Heart right ventricle (tissue), 16 donors: ENCODE data around the gene HNRNPU. TPM values are rescaled to one million over a fixed set of nuclear protein-coding genes. Genes with fewer than 3 reads are reported as not detected.

Experiments used
- ATAC-seq, 8 donors: fragments of 200-7000 bp; cut with Tn5 transposase; one replicate each; pipeline ENCODE4 v1.9.1; 2020; ENCODE audit warnings: mild to moderate bottlenecking in 8 of 8, moderate library complexity in 8 of 8, moderate number of reproducible peaks in 1 of 8
- DNase-seq, 2 donors: peaks; one replicate each; pipeline ENCODE4 v3.0.0-alpha.2; 2020
- H3K27ac ChIP-seq, 10 donors: fragments of 200-600 bp; sonication (generic) in 2 of 10; one replicate each; pipeline versions ENCODE4 v1.5.0 to v1.8.0; 2020 to 2022; ENCODE audit warnings: mild to moderate bottlenecking in 3 of 10
- H3K27me3 ChIP-seq, 7 donors: fragments of 200-600 bp; one replicate each; pipeline ENCODE4 v1.8.0; 2021 to 2022; ENCODE audit warnings: mild to moderate bottlenecking in 2 of 7
- H3K36me3 ChIP-seq, 9 donors: fragments of 200-600 bp; sonication (generic) in 1 of 9; one replicate each; pipeline versions ENCODE4 v1.5.0 to v1.8.0; 2020 to 2022; ENCODE audit warnings: mild to moderate bottlenecking in 2 of 9
- H3K4me1 ChIP-seq, 9 donors: fragments of 200-600 bp; sonication (generic) in 1 of 9; one replicate each; pipeline versions ENCODE4 v1.5.0 to v1.8.0; 2020 to 2022; ENCODE audit warnings: mild to moderate bottlenecking in 4 of 9
- H3K4me3 ChIP-seq, 10 donors: fragments of 200-600 bp; sonication (generic) in 2 of 10; one replicate each; pipeline versions ENCODE4 v1.5.0 to v1.8.0; 2020 to 2022; ENCODE audit warnings: mild to moderate bottlenecking in 7 of 10, moderate library complexity in 2 of 10
- H3K9me3 ChIP-seq, 11 donors: fragments of 200-600 bp in 10 of 11; sonication (generic) in 2 of 11; one replicate each; pipeline versions ENCODE4 v1.5.0 to v1.8.0; 2013 to 2022; ENCODE audit warnings: mild to moderate bottlenecking in 2 of 11, control low read depth in 1 of 11, moderate library complexity in 1 of 11
- WGBS, 2 donors: extraction: QIAGEN DNeasy Blood & Tissue Kit; methylation state at CpG; one replicate each; pipeline ENCODE4 v1.1.7; 2013; ENCODE audit warnings: inconsistent platforms in 1 of 2; 5-methylcytosine and 5-hydroxymethylcytosine counted together
- intact Hi-C, 10 donors: fragments of 100-400 bp; cut with DNase I; formaldehyde crosslinking; loops; one replicate each; pipeline versions ENCODE4 v1.11.1 to v1.14.2; 2022
- polyA plus RNA-seq, 2 donors: library from polyadenylated mRNA; stranded (reverse); fragments of 200-250 nt; gene quantifications; one replicate each; pipeline ENCODE4 v1.2.3, GENCODE V29; 2013
- total RNA-seq, 10 donors: library from RNA; stranded (reverse); fragmentation: NEBNext Ultra II Directional in 3 of 10; extraction: Animal tissue kit (Norgen Biotek cat#: 25700) in 3 of 10; gene quantifications; one replicate each; pipeline versions ENCODE4 v1.2.1 to v1.2.4, GENCODE V29; 2021 to 2023
- TF ChIP-seq, protein P1 (sequence below), 9 donors: fragments of 200-600 bp; sonication (generic) in 2 of 9; IDR thresholded peaks; one replicate each; pipeline versions ENCODE4 v1.5.0 to v1.8.0; 2021 to 2022; ENCODE audit warnings: antibody characterized with exemption in 9 of 9, mild to moderate bottlenecking in 5 of 9, moderate library complexity in 1 of 9
- donor health status: Arrhythmogenic right ventricular cardiomyopathy.
- donor health status: ischemic (EF 13 %, LVEDD 7.1; RV severe dilation, severe dysfunction).
- donor health status: healthy with polysubstance abuse.
- donor health status: DM: no; HTN: yes; CAD: no.
- donor health status: DM: no; HTN: no; CAD: no.
- donor health status: ischemic (EF 25% LVEDD 6.9; RV normal size, moderate dysfunction).
- donor health status: ischemic (EF 25% LVEDD 5.7; RV mildly dilated, moderate dysfunction).
- donor health status: healthy.
- donor health status: DM: yes; HTN: yes; CAD: no.
- donor health status: Ischemic cardiomyopathy.
- donor health status: ischemic (EF 35%, LVEDD 5.7; RV mildly dilated, moderate dysfunction).
- donor health status: nonischemic (EF 11% LVEDD 7.7; RV severe dilation, severe dysfunction).
- donor health status: DM: yes; HTN: yes; CAD: no.
- donor health status: PGD.
- donor health status: ischemic (EF 29% LVEDD 5.4; RV normal size, mild dysfunction).
- donor health status: nonischemic (EF 23%, LVEDD 6.1; RV moderate dilation, normal function).

The HNRNPU gene
- total and polyA plus RNA-seq, 12 donors = 91.0 to 200 (median 171) TPM

DNA sequence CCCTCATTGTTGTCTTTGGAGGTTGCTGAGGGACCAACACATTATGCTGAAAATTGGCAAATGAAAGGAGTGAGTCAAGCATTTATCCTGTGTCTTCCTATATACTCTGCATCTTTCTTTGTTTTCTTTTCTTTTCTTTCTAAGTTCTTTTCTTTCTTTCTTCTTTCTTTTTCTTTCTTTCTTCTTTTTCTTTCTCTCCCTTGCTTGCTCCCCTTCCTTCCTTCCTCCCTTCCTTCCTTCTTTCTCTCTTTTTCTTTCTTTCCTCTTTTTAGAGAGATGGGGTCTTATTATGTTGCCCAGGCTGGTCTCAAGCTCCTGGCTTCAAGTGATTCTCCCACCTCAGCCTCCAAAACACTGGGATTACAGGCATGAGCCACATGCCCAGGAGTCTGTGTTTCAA is 57.2 kb downstream of the HNRNPU start:
- H3K9me3 ChIP-seq = no peaks in the 10 kb centered on the region
- no peaks in the 10 kb centered on the region for H3K4me1 ChIP-seq
- intact Hi-C loops = loop anchor here in 1 of 10 donors (10.0 kb wide), 1 partner anchor 238 kb away; no protein-coding TSS in a partner anchor
- ATAC-seq (no peak), DNase-seq (no peak)
- H3K27me3 ChIP-seq = peaks cover 0 to 5% (median 0%) of the 10 kb centered on the region in 7 donors
- TF ChIP-seq, protein P1, sequence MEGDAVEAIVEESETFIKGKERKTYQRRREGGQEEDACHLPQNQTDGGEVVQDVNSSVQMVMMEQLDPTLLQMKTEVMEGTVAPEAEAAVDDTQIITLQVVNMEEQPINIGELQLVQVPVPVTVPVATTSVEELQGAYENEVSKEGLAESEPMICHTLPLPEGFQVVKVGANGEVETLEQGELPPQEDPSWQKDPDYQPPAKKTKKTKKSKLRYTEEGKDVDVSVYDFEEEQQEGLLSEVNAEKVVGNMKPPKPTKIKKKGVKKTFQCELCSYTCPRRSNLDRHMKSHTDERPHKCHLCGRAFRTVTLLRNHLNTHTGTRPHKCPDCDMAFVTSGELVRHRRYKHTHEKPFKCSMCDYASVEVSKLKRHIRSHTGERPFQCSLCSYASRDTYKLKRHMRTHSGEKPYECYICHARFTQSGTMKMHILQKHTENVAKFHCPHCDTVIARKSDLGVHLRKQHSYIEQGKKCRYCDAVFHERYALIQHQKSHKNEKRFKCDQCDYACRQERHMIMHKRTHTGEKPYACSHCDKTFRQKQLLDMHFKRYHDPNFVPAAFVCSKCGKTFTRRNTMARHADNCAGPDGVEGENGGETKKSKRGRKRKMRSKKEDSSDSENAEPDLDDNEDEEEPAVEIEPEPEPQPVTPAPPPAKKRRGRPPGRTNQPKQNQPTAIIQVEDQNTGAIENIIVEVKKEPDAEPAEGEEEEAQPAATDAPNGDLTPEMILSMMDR (IDR thresholded peaks at IDR 0.05) = no peak
- no peak overlapping the region for H3K4me3 ChIP-seq
- no peaks in the 10 kb centered on the region for H3K36me3 ChIP-seq
- H3K27ac ChIP-seq = no peak overlapping the region

DNA sequence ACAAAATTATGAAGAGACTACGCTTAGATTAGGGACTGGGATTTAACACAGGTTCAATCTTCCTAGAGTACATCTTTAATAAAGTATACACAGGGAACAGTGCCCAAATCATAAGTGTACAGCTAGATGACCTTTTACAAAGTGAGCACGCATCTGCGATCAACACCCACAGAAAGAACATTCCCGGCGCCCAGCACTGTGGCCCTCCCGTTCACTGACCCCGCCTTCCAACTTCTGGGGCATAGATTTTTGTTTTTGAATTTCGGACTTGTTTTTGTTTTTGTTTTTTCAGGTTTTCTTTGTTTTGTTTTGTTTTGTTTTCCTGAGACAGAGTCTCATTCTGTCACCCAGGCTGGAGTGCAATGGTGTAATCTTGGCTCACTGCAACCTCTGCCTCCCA is 59.5 kb downstream of the HNRNPU start:
- H3K4me1 ChIP-seq = peaks cover 0 to 6% (median 0%) of the 10 kb centered on the region in 9 donors
- H3K9me3 ChIP-seq = no peaks in the 10 kb centered on the region
- DNase-seq = no peak
- H3K36me3 ChIP-seq = no peaks in the 10 kb centered on the region
- ATAC-seq = no peak
- H3K4me3 ChIP-seq = no peak overlapping the region
- intact Hi-C loops = loop anchor here in 3 of 10 donors (5.0 to 10.0 kb wide), 2 partner anchors 237 to 240 kb away; no protein-coding TSS in a partner anchor
- H3K27me3 ChIP-seq = peaks cover 0 to 5% (median 0%) of the 10 kb centered on the region in 7 donors
- TF ChIP-seq, protein P1 (IDR thresholded peaks at IDR 0.05) = no peak
- 92% methylated on average over 8 of the region's 8 CpGs for WGBS, 2 donors
- no peak overlapping the region for H3K27ac ChIP-seq

DNA sequence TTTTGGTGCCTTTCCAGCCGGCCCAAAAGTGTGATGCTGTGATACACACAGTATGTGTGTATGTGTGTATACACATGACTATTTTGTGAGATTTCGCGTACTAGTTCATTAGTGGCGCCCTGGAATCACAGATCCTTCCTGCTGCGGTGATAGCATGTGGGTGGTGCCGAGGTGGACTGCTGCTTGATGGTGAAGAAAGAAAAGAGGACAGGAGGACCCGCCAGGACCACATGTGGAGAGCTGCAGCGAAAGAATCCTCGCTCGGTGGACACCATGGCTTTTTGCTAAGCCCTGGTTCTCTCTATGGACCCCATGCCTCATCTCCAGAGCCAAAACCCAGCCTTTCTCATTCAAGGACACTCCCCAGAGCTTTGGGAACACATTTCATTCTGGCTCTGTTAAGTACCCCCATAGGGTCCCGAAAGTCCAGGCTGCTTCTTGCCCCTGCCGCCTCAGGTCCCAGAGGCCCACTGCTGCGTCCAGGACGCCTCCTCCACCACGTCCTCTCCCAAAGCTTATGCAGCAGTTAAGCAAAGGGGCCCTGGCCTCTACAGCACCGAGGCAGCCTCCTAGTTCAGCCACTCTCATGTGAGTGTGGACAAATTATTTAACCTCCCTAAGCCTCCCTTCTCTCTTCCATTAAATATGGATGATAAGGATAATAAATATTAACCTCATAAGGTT is 61.6 kb downstream of the HNRNPU start:
- Histone ChIP-seq H3K27ac (no peak overlapping the region), H3K36me3 (no peaks in the 10 kb centered on the region), H3K27me3 (peaks cover 0 to 4% (median 0%) of the 10 kb centered on the region in 7 donors), H3K4me1 (peaks cover 0 to 6% (median 0%) of the 10 kb centered on the region in 9 donors), H3K9me3 (no peaks in the 10 kb centered on the region), H3K4me3 (no peak overlapping the region)
- TF ChIP-seq, protein P1 (IDR thresholded peaks at IDR 0.05) = no peak
- WGBS, 2 donors = 85 to 86% methylated on average over 16 of the region's 16 CpGs
- ATAC-seq (no peak), DNase-seq (no peak)
- intact Hi-C loops = loop anchor here in 3 of 10 donors (5.0 to 10.0 kb wide), 2 partner anchors 240 to 242 kb away; no protein-coding TSS in a partner anchor

DNA sequence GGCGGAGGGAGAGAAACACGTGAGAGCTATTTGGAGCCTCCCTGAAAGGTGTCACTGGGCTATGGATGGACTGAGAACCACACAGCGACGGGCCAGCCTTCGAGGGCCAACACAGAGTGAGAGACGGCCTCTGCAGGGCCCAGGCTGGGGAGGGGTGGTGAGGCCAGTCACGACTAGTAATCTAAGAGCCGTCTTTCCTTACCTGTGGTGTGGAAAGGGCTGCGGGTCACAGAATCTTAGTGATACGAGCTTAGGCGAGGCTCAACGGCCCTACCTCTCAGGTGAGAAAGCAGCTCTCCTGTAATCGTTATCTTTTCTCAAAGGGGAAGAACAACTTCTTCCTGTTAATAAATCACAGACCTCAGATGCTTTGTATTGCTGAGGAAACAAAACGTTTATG is 62.3 kb downstream of the HNRNPU start:
- TF ChIP-seq, protein P1 (IDR thresholded peaks at IDR 0.05) = no peak
- 72 to 75% methylated on average over 14 of the region's 14 CpGs for WGBS, 2 donors
- intact Hi-C loops = loop anchor here in 3 of 10 donors (5.0 to 10.0 kb wide), 2 partner anchors 240 to 243 kb away; no protein-coding TSS in a partner anchor
- H3K27ac ChIP-seq = no peak overlapping the region
- no peaks in the 10 kb centered on the region for H3K27me3 ChIP-seq
- DNase-seq (no peak), ATAC-seq (no peak)
- H3K9me3 ChIP-seq = no peaks in the 10 kb centered on the region
- H3K4me3 ChIP-seq = no peak overlapping the region
- peaks cover 0 to 6% (median 0%) of the 10 kb centered on the region in 9 donors for H3K4me1 ChIP-seq
- no peaks in the 10 kb centered on the region for H3K36me3 ChIP-seq
